Vagina (tissue), 2 donors: Measurements from ENCODE around the gene EDARADD. TPM values are rescaled to one million over a fixed set of nuclear protein-coding genes. Genes with fewer than 3 reads are reported as not detected.
"Not testable (repeated sequence)": the region's sequence is repeated elsewhere in the genome, so short reads cannot be mapped to it uniquely, and the experiment has no call there.

Source experiments
- DNase-seq, 2 donors: peaks; one replicate each; pipeline ENCODE4 v3.0.0-alpha.2; 2017; ENCODE audit errors: extremely low spot score in 2 of 2
- H3K27ac ChIP-seq: fragments of 200-600 bp; sonication (generic); one replicate; pipeline ENCODE4 v1.5.1; 2019
- H3K27me3 ChIP-seq: fragments of 200-600 bp; sonication (generic); one replicate; pipeline ENCODE4 v1.5.1; 2019
- H3K36me3 ChIP-seq, 2 donors: fragments of 200-600 bp; sonication (generic); one replicate each; pipeline ENCODE4 v1.5.1; 2017 to 2019
- H3K4me1 ChIP-seq: fragments of 200-600 bp; sonication (generic); one replicate; pipeline ENCODE4 v1.5.1; 2019
- H3K4me3 ChIP-seq, 2 donors: fragments of 200-600 bp; sonication (generic); 1 replicate in 1 of 2; 2 replicates in 1 of 2; pipeline ENCODE4 v1.5.1; 2016 to 2019
- H3K9me3 ChIP-seq: fragments of 200-600 bp; sonication (generic); one replicate; pipeline ENCODE4 v1.5.1; 2019
- CTCF ChIP-seq, 3 experiments: fragments of 450-650 bp in 2 of 3; fragments of 200-600 bp in 1 of 3; sonication (generic) in 1 of 3; IDR thresholded peaks; one replicate each; pipeline ENCODE4 v1.5.1; 2017 to 2019; ENCODE audit warnings: antibody characterized with exemption in 3 of 3, mild to moderate bottlenecking in 2 of 3, moderate library complexity in 2 of 3
- POLR2A ChIP-seq, 2 donors: fragments of 450-650 bp; IDR thresholded peaks; one replicate each; pipeline ENCODE4 v1.6.1; 2017; ENCODE audit warnings: antibody characterized with exemption in 2 of 2, mild to moderate bottlenecking in 2 of 2, moderate library complexity in 2 of 2
- POLR2AphosphoS5 ChIP-seq, 2 donors: sonication (generic); formaldehyde crosslinking; IDR thresholded peaks; one replicate each; pipeline ENCODE4 v1.9.0; 2017; ENCODE audit warnings: antibody characterized with exemption in 2 of 2, mild to moderate bottlenecking in 2 of 2, low read depth in 1 of 2; ENCODE audit not compliant: insufficient read depth in 1 of 2
- intact Hi-C: fragments of 100-400 bp; cut with DNase I; formaldehyde crosslinking; loops from one replicate; pipeline ENCODE4 v1.15.1; 2023
- total RNA-seq: library from RNA; depleted of rRNA; stranded (reverse); fragments of >200 nt; gene quantifications from one replicate; pipeline ENCODE4 v1.2.3, GENCODE V29; 2016

The EDARADD gene
- total RNA-seq, 1 donor from 2014 or later = 1.2 TPM

DNA sequence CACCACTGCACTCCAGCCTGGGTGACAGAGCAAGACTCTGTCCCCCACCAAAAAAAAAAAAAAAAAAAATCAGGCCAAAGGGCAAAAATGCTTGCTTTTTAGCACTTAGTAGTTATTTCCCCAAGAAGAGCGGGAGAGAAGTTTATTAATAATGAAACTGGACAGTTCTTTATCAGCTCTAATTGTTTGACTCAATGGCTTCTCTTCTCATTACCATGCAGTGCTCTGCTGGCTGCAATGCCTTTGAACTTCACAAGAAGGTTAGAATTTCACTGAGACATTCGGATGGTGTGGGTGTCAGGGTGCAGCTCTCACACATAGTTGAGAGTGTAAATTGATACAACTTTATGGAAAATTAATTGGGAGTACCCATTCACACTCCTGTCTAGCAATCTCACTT, 63.7 kb downstream of the EDARADD start:
- Histone ChIP-seq H3K9me3 (no peaks in the 10 kb centered on the region), H3K4me3 (no peak overlapping the region), H3K27me3 (no peaks in the 10 kb centered on the region), H3K27ac (no peak overlapping the region), H3K4me1 (no peaks in the 10 kb centered on the region), H3K36me3 (no peaks in the 10 kb centered on the region)
- DNase-seq = no peak
- TF ChIP-seq CTCF (IDR thresholded peaks at IDR 0.05) (no peak), POLR2AphosphoS5 (IDR thresholded peaks at IDR 0.05; ENCODE audit: insufficient read depth in 1 of 2, low read depth in 1 of 2) (no peak), POLR2A (IDR thresholded peaks at IDR 0.05) (no peak)
- intact Hi-C loops = no loop called here

GRCh38 chr1:236458996-236459395, 64.9 kb downstream of the EDARADD start:
- H3K4me3 ChIP-seq = no peak overlapping the region
- no peaks in the 10 kb centered on the region for H3K9me3 ChIP-seq
- H3K27me3 ChIP-seq = no peaks in the 10 kb centered on the region
- intact Hi-C loops = no loop called here
- TF ChIP-seq POLR2AphosphoS5 (IDR thresholded peaks at IDR 0.05; ENCODE audit: insufficient read depth in 1 of 2, low read depth in 1 of 2) (no peak), POLR2A (IDR thresholded peaks at IDR 0.05) (no peak), CTCF (IDR thresholded peaks at IDR 0.05) (no peak)
- no peak for DNase-seq
- no peaks in the 10 kb centered on the region for H3K4me1 ChIP-seq
- no peak overlapping the region for H3K27ac ChIP-seq
- H3K36me3 ChIP-seq = no peaks in the 10 kb centered on the region

DNA sequence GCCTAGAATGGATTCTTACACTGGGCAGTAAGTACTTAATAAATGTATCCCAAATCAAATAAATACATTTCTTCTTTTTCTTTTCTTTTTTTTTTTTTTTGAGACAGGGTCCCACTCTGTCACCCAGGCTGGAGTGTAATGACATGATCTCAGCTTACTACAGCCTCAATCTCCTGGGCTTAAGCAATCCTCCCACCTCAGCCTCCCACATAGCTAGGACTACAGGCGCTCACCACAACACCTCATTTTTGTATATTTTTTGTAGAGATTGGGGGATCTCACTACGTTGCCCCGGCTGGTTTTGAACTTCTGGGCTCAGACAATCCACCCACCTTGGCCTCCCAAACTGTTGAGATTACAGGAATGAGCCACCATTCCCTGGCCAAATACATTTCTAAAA, 66.0 kb downstream of the EDARADD start:
- no peak for DNase-seq
- Histone ChIP-seq H3K27ac (no peak overlapping the region), H3K4me1 (no peaks in the 10 kb centered on the region), H3K27me3 (no peaks in the 10 kb centered on the region), H3K9me3 (no peaks in the 10 kb centered on the region), H3K36me3 (no peaks in the 10 kb centered on the region), H3K4me3 (no peak overlapping the region)
- TF ChIP-seq CTCF (IDR thresholded peaks at IDR 0.05) (no peak), POLR2AphosphoS5 (IDR thresholded peaks at IDR 0.05; ENCODE audit: insufficient read depth in 1 of 2, low read depth in 1 of 2) (no peak), POLR2A (IDR thresholded peaks at IDR 0.05) (no peak)
- intact Hi-C loops = no loop called here

DNA sequence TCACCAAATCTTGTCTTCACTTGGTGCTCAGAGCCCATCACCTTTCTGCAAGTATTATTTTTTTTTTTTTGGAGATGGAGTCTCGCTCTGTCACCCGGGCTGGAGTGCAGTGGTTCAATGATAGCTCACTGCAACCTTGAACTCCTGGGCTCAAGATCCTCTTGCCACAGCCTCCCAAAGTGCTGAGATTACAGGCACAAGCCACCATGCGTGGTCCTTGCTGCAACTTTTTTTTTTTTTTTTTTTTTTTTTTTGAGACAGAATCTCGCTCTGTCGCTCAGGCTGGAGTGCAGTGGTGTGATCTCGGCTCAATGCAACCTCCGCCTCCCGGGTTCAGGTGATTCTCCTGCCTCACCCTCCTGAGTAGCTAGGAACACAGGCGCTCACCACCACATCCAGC, 70.1 kb downstream of the EDARADD start:
- H3K27ac ChIP-seq, H3K9me3 ChIP-seq, H3K36me3 ChIP-seq, H3K27me3 ChIP-seq, DNase-seq, H3K4me3 ChIP-seq, H3K4me1 ChIP-seq, intact Hi-C loops: not testable (repeated sequence)

GRCh38 chr1:236465231-236465958, 71.3 kb downstream of the EDARADD start:
- H3K27me3 ChIP-seq = no peaks in the 10 kb centered on the region
- DNase-seq = no peak
- no peak overlapping the region for H3K4me3 ChIP-seq
- intact Hi-C loops = no loop called here
- H3K9me3 ChIP-seq = no peaks in the 10 kb centered on the region
- TF ChIP-seq POLR2A (IDR thresholded peaks at IDR 0.05) (no peak), POLR2AphosphoS5 (IDR thresholded peaks at IDR 0.05; ENCODE audit: insufficient read depth in 1 of 2, low read depth in 1 of 2) (no peak), CTCF (IDR thresholded peaks at IDR 0.05) (no peak)
- H3K36me3 ChIP-seq = no peaks in the 10 kb centered on the region
- H3K4me1 ChIP-seq = no peaks in the 10 kb centered on the region
- H3K27ac ChIP-seq = no peak overlapping the region
